Adrenal gland (tissue), 12 donors: ENCODE data around the gene OR8B8. TPM values are rescaled to one million over a fixed set of nuclear protein-coding genes. Genes with fewer than 3 reads are reported as not detected.
A peak's percentile ranks its signal among the peaks of the same experiment; 100 is the strongest.

Source experiments
- DNase-seq, 7 donors: peaks; one replicate each; pipeline ENCODE4 v3.0.0-alpha.2; 2019 to 2020
- H3K27ac ChIP-seq, 5 donors: fragments of 200-600 bp; sonication (generic) in 4 of 5; 1 replicate in 3 of 5; 2 replicates in 2 of 5; pipeline versions ENCODE4 v1.5.1 to v1.8.0; 2016 to 2020; ENCODE audit warnings: mild to moderate bottlenecking in 1 of 5
- H3K27me3 ChIP-seq: fragments of 200-600 bp; 2 replicates; pipeline ENCODE4 v1.8.0; 2021
- H3K36me3 ChIP-seq, 2 donors: fragments of 200-600 bp; replicated peaks in 1 of 2; 1 replicate in 1 of 2; 2 replicates in 1 of 2; pipeline versions ENCODE4 v1.5.1 to v1.8.0; 2018 to 2022
- H3K4me1 ChIP-seq, 2 donors: fragments of 200-600 bp; replicated peaks in 1 of 2; 1 replicate in 1 of 2; 2 replicates in 1 of 2; pipeline versions ENCODE4 v1.5.1 to v1.8.0; 2018 to 2021
- H3K4me3 ChIP-seq, 4 donors: fragments of 200-600 bp; sonication (generic) in 3 of 4; one replicate each; pipeline ENCODE4 v1.5.1; 2016 to 2018
- H3K9me3 ChIP-seq, 3 donors: fragments of 200-600 bp; sonication (generic) in 1 of 3; replicated peaks in 1 of 3; 1 replicate in 2 of 3; 2 replicates in 1 of 3; pipeline versions ENCODE4 v1.5.1 to v1.8.0; 2016 to 2021
- POLR2A ChIP-seq, 2 donors: fragments of 450-650 bp; IDR thresholded peaks; one replicate each; pipeline ENCODE4 v1.6.1; 2017; ENCODE audit warnings: antibody characterized with exemption in 2 of 2, mild to moderate bottlenecking in 2 of 2, moderate library complexity in 1 of 2
- WGBS, 4 donors: extraction: QIAGEN DNeasy Blood & Tissue Kit in 2 of 4; methylation state at CpG; one replicate each; pipeline versions ENCODE4 v1.1.5 to v1.1.7; 2013 to 2017; 5-methylcytosine and 5-hydroxymethylcytosine counted together
- intact Hi-C, 2 donors: fragments of 100-400 bp; cut with DNase I; formaldehyde crosslinking; loops; one replicate each; pipeline versions ENCODE4 v1.14.1 to v1.15.0; 2022 to 2023
- polyA plus RNA-seq, 3 donors: library from polyadenylated mRNA; stranded (reverse); fragments of 200-250 nt in 2 of 3; fragments of 350-450 nt in 1 of 3; fragmentation: Illumina TruSeq in 1 of 3; extraction: RNeasy Lipid Tissue Mini Kit (QIAGEN cat#74804) in 1 of 3; gene quantifications; one replicate each; pipeline ENCODE4 v1.2.3, GENCODE V29; 2013 to 2014
- total RNA-seq, 9 donors: library from RNA; depleted of rRNA in 4 of 9; stranded (reverse); fragments of >200 nt in 4 of 9; fragments of 120-200 nt in 1 of 9; fragmentation: NEBNext Ultra II Directional in 1 of 9; extraction: Animal tissue kit (Norgen Biotek cat#: 25700) in 1 of 9; gene quantifications; one replicate each; pipeline versions ENCODE4 v1.1.0 to v1.2.4, GENCODE V29; 2013 to 2023
- TF ChIP-seq, protein P1 (sequence below), 6 experiments: fragments of 450-650 bp in 4 of 6; fragments of 200-600 bp in 2 of 6; sonication (generic) in 1 of 6; IDR thresholded peaks; 1 replicate in 5 of 6; 2 replicates in 1 of 6; pipeline versions ENCODE4 v1.5.1 to v1.8.0; 2016 to 2021; ENCODE audit warnings: antibody characterized with exemption in 6 of 6, mild to moderate bottlenecking in 2 of 6, moderate library complexity in 1 of 6
- donor health status: healthy with polysubstance abuse.
- donor health status: Bipolar disorder and iron deficiency.
- donor health status: DM: yes; HTN: yes; CAD: no.
- donor health status: DM: no; HTN: no; CAD: no.
- donor health status: DM: no; HTN: no; CAD: no.
- donor health status: DM: yes; HTN: yes; CAD: no.

OR8B8 gene
- total and polyA plus RNA-seq, 12 donors, result not detected

DNA sequence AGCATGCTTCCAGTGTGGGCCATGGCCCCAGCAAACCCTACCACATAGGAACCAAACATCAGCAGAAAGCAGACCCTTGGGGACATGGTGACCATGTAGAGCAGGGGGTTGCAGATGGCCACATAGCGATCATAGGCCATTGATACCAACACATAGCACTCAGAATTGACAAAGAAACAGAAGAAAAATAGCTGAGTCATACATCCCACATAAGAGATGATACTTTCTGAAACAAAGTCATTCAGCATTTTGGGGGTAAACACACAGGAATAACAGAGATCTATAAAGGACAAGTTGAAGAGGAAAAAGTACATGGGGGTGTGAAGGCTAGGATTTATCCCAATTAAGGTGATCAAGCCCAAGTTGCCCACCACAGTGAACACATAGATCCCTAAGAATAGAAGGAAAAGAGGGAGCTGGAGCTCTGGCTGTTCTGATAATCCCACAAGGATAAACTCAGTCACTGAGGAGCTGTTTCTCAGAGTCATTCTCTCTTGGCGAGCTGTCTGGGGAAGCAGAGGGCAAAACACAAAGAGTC is 21.0 kb downstream of the OR8B8 start, which contains the start of gene OR8B4:
Gene OR8B4, minus strand, starts transcription at position 488 of the 538 bp plus-strand sequence. Its CDS starts 0 bp downstream, at position 488.
- peaks cover 4% of the 10 kb centered on the region for H3K27me3 ChIP-seq
- no peaks in the 10 kb centered on the region for H3K4me1 ChIP-seq
- H3K4me3 ChIP-seq, result no peak within 1 kb of the TSS
- intact Hi-C loops, result loop anchor here in 1 of 2 donors (5.0 kb wide), 1 partner anchor 158 kb away; no protein-coding TSS in a partner anchor
- no peak for DNase-seq
- 75 to 90% (median 89%) methylated on average over 2 of the region's 2 CpGs for WGBS, 4 donors
- H3K9me3 ChIP-seq, result no peaks in the 10 kb centered on the region
- H3K36me3 ChIP-seq, result no peaks in the 10 kb centered on the region
- TF ChIP-seq POLR2A (IDR thresholded peaks at IDR 0.05), result no peak
- H3K27ac ChIP-seq, result no peak within 1 kb of the TSS

DNA sequence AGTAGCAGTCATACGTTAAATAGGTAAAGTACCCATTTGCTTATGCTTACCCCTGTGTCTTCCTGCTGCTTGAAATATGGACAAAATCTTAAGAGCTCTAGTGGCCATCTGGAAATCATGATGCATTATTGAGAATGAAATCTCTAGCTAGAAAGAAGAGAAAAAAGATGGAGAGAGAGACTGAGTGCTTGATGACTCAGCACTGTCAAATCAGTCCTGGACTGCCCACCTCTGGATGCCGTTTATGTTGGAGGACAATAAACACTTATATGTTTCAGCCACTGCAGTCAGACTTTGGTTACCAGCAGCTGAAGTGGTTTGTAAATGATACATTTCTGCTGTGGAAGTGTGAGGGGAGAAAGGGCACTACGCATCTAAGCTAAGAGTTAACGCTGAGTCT is 24.5 kb downstream of the OR8B8 start:
- intact Hi-C loops, result loop anchor here in 1 of 2 donors (5.0 kb wide), 1 partner anchor 161 kb away; no protein-coding TSS in a partner anchor
- H3K27ac ChIP-seq, result no peak overlapping the region
- TF ChIP-seq, protein P1, sequence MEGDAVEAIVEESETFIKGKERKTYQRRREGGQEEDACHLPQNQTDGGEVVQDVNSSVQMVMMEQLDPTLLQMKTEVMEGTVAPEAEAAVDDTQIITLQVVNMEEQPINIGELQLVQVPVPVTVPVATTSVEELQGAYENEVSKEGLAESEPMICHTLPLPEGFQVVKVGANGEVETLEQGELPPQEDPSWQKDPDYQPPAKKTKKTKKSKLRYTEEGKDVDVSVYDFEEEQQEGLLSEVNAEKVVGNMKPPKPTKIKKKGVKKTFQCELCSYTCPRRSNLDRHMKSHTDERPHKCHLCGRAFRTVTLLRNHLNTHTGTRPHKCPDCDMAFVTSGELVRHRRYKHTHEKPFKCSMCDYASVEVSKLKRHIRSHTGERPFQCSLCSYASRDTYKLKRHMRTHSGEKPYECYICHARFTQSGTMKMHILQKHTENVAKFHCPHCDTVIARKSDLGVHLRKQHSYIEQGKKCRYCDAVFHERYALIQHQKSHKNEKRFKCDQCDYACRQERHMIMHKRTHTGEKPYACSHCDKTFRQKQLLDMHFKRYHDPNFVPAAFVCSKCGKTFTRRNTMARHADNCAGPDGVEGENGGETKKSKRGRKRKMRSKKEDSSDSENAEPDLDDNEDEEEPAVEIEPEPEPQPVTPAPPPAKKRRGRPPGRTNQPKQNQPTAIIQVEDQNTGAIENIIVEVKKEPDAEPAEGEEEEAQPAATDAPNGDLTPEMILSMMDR (IDR thresholded peaks at IDR 0.05), result no peak
- no peak for TF ChIP-seq POLR2A (IDR thresholded peaks at IDR 0.05)
- H3K27me3 ChIP-seq, result peaks cover 4% of the 10 kb centered on the region
- no peak overlapping the region for H3K4me3 ChIP-seq
- no peaks in the 10 kb centered on the region for H3K4me1 ChIP-seq
- no peak for DNase-seq
- no peaks in the 10 kb centered on the region for H3K9me3 ChIP-seq
- H3K36me3 ChIP-seq, result no peaks in the 10 kb centered on the region
- WGBS, 4 donors, result 72 to 80% (median 77%) methylated on average over 4 of the region's 4 CpGs

DNA sequence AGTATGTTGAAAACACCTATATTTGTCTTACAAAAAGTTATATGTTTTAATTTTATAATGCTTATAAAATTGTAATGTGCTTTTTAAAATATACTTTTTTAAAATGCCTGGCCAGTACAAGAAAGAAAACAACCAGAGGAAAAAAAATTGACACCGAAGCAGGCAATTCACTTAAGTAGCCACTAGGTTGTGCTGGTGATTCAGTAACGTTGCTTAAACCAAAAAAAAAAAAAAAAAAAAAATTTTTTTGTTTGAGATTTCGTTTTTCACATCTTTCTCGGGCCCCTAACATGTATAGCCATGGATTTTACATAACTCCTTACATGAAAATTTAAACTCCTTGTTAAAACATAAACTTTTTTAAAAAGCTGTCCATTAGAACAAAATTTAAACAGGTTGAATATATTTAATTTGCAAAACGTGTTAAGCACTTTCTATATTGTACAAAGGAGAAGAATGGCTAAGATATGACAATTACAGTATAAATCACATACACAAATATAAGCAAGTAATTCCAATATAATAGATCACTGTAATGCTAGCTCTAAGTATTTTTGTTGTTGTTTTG is 30.1 kb downstream of the OR8B8 start:
- H3K4me1 ChIP-seq, result no peaks in the 10 kb centered on the region
- no peak overlapping the region for H3K27ac ChIP-seq
- TF ChIP-seq, protein P1 (IDR thresholded peaks at IDR 0.05), result peak; percentile 25 to 79 (median 51)
- TF ChIP-seq POLR2A (IDR thresholded peaks at IDR 0.05), result no peak
- H3K36me3 ChIP-seq, result no peaks in the 10 kb centered on the region
- DNase-seq, result peak in 2 of 7 donors; percentile 1 to 21
- intact Hi-C loops, result loop anchor here in 1 of 2 donors (10.0 kb wide), 1 partner anchor 169 kb away; no protein-coding TSS in a partner anchor
- WGBS, 4 donors, result 17 to 18% (median 17%) methylated on average over 5 of the region's 5 CpGs
- no peaks in the 10 kb centered on the region for H3K9me3 ChIP-seq
- no peaks in the 10 kb centered on the region for H3K27me3 ChIP-seq
- H3K4me3 ChIP-seq, result no peak overlapping the region

DNA sequence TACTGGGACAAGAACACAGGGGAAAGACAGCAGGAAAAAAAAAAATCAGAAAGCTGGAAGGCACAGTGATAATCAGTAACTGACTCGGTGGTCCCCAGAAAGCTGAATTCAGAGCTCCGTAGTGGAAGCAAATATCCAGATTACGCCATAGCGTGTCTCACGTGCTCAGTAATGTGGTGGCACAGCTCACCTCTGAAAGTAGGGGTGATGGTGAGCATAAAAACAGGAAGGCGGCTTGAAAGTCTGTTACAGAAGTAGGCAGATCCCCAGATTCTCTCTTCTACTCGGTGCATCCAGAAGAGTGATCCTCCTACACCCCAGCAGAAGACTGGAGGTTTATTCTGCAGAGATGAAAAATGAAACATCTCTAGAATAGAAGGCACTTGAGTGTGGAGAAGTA is 35.6 kb downstream of the OR8B8 start:
- Histone ChIP-seq H3K36me3 (no peaks in the 10 kb centered on the region), H3K27ac (no peak overlapping the region), H3K9me3 (no peaks in the 10 kb centered on the region), H3K27me3 (peaks cover 9% of the 10 kb centered on the region), H3K4me3 (no peak overlapping the region), H3K4me1 (no peaks in the 10 kb centered on the region)
- TF ChIP-seq, protein P1 (IDR thresholded peaks at IDR 0.05), result no peak
- TF ChIP-seq POLR2A (IDR thresholded peaks at IDR 0.05), result no peak
- DNase-seq, result no peak
- 76 to 80% (median 78%) methylated on average over 7 of the region's 7 CpGs for WGBS, 4 donors
- intact Hi-C loops, result loop anchor here in 1 of 2 donors (10.0 kb wide), 1 partner anchor 175 kb away; no protein-coding TSS in a partner anchor
